Measurements from ENCODE around the gene LDAH. TPM values are rescaled to one million over a fixed set of nuclear protein-coding genes. Genes with fewer than 3 reads are reported as not detected.

Gene LDAH
- total RNA-seq, 1 experiment from 2014 or later = 27.4 TPM

GRCh38 chr2:20803974-20804373 is 18.9 kb downstream of the LDAH start:
- no peaks in the 10 kb centered on the region for H3K9me3 ChIP-seq (ENCODE audit: low read depth, low read length, poor library complexity, severe bottlenecking)
- no peak overlapping the region for H3K4me3 ChIP-seq (ENCODE audit: low read depth, low read length, poor library complexity, severe bottlenecking)
- intact Hi-C loops (cut with micrococcal nuclease; ENCODE audit: unreplicated experiment) = no loop called here
- no peaks in the 10 kb centered on the region for H3K4me1 ChIP-seq (ENCODE audit: insufficient read depth, low read length, poor library complexity, severe bottlenecking)
- no peak overlapping the region for H3K27ac ChIP-seq (ENCODE audit: low read depth, low read length, poor library complexity, severe bottlenecking)
- H3K36me3 ChIP-seq (ENCODE audit: insufficient read depth, low read length, poor library complexity, severe bottlenecking) = no peaks in the 10 kb centered on the region
- BruUV-seq (replicated peaks) = no TSS peak
- POLR2A ChIA-PET (ENCODE audit: low non-redundant PET) = no interaction called here
- CTCF ChIA-PET = no interaction called here
- no peak for DNase-seq (ENCODE audit: low spot score)
- no peak for TF ChIP-seq CTCF (conservative IDR thresholded peaks at IDR 0.05; ENCODE audit: low read depth, low read length)
- TF ChIP-seq EZH2 (IDR thresholded peaks at IDR 0.05; ENCODE audit: borderline replicate concordance, low read depth, low read length, poor library complexity, severe bottlenecking) = no peak
- H3K27me3 ChIP-seq (replicated peaks; ENCODE audit: insufficient read depth, low read depth, low read length, poor library complexity) = no peaks in the 10 kb centered on the region

GRCh38 chr2:20803226-20803682 is 19.6 kb downstream of the LDAH start:
- Histone ChIP-seq H3K27ac (ENCODE audit: low read depth, low read length, poor library complexity, severe bottlenecking) (no peak overlapping the region), H3K36me3 (ENCODE audit: insufficient read depth, low read length, poor library complexity, severe bottlenecking) (no peaks in the 10 kb centered on the region), H3K4me1 (ENCODE audit: insufficient read depth, low read length, poor library complexity, severe bottlenecking) (no peaks in the 10 kb centered on the region), H3K27me3 (replicated peaks; ENCODE audit: insufficient read depth, low read depth, low read length, poor library complexity) (no peaks in the 10 kb centered on the region), H3K4me3 (ENCODE audit: low read depth, low read length, poor library complexity, severe bottlenecking) (no peak overlapping the region), H3K9me3 (ENCODE audit: low read depth, low read length, poor library complexity, severe bottlenecking) (no peaks in the 10 kb centered on the region)
- TF ChIP-seq EZH2 (IDR thresholded peaks at IDR 0.05; ENCODE audit: borderline replicate concordance, low read depth, low read length, poor library complexity, severe bottlenecking) = no peak
- TF ChIP-seq CTCF (conservative IDR thresholded peaks at IDR 0.05; ENCODE audit: low read depth, low read length) = no peak
- ChIA-PET POLR2A (ENCODE audit: low non-redundant PET) (no interaction called here), CTCF (no interaction called here)
- DNase-seq (ENCODE audit: low spot score) = no peak
- intact Hi-C loops (cut with micrococcal nuclease; ENCODE audit: unreplicated experiment) = no loop called here
- no TSS peak for BruUV-seq (replicated peaks)

GRCh38 chr2:20797096-20797495 is 25.8 kb downstream of the LDAH start:
- DNase-seq (ENCODE audit: low spot score) = no peak
- H3K4me3 ChIP-seq (ENCODE audit: low read depth, low read length, poor library complexity, severe bottlenecking) = no peak overlapping the region
- POLR2A ChIA-PET (ENCODE audit: low non-redundant PET) = no interaction called here
- H3K9me3 ChIP-seq (ENCODE audit: low read depth, low read length, poor library complexity, severe bottlenecking) = peaks cover 4% of the 10 kb centered on the region
- no peaks in the 10 kb centered on the region for H3K27me3 ChIP-seq (replicated peaks; ENCODE audit: insufficient read depth, low read depth, low read length, poor library complexity)
- H3K4me1 ChIP-seq (ENCODE audit: insufficient read depth, low read length, poor library complexity, severe bottlenecking) = no peaks in the 10 kb centered on the region
- H3K27ac ChIP-seq (ENCODE audit: low read depth, low read length, poor library complexity, severe bottlenecking) = no peak overlapping the region
- no peak for TF ChIP-seq EZH2 (IDR thresholded peaks at IDR 0.05; ENCODE audit: borderline replicate concordance, low read depth, low read length, poor library complexity, severe bottlenecking)
- no peak for TF ChIP-seq CTCF (conservative IDR thresholded peaks at IDR 0.05; ENCODE audit: low read depth, low read length)
- CTCF ChIA-PET = no interaction called here
- intact Hi-C loops (cut with micrococcal nuclease; ENCODE audit: unreplicated experiment) = no loop called here
- no TSS peak for BruUV-seq (replicated peaks)
- H3K36me3 ChIP-seq (ENCODE audit: insufficient read depth, low read length, poor library complexity, severe bottlenecking) = no peaks in the 10 kb centered on the region
